GM10266 (cell line): ENCODE results near the gene TFF1.

Experiments
- DNase-seq: peaks from one replicate; pipeline ENCODE4 v3.0.0; 2012; ENCODE audit errors: extremely low spot score
- TF ChIP-seq, protein P1 (sequence below): IDR thresholded peaks from 2 replicates; pipeline ENCODE4 v1.5.1; 2012; ENCODE audit warnings: mild to moderate bottlenecking, low read depth; ENCODE audit not compliant: control insufficient read depth, insufficient read depth; ENCODE audit errors: missing control alignments

The TFF1 gene

DNA sequence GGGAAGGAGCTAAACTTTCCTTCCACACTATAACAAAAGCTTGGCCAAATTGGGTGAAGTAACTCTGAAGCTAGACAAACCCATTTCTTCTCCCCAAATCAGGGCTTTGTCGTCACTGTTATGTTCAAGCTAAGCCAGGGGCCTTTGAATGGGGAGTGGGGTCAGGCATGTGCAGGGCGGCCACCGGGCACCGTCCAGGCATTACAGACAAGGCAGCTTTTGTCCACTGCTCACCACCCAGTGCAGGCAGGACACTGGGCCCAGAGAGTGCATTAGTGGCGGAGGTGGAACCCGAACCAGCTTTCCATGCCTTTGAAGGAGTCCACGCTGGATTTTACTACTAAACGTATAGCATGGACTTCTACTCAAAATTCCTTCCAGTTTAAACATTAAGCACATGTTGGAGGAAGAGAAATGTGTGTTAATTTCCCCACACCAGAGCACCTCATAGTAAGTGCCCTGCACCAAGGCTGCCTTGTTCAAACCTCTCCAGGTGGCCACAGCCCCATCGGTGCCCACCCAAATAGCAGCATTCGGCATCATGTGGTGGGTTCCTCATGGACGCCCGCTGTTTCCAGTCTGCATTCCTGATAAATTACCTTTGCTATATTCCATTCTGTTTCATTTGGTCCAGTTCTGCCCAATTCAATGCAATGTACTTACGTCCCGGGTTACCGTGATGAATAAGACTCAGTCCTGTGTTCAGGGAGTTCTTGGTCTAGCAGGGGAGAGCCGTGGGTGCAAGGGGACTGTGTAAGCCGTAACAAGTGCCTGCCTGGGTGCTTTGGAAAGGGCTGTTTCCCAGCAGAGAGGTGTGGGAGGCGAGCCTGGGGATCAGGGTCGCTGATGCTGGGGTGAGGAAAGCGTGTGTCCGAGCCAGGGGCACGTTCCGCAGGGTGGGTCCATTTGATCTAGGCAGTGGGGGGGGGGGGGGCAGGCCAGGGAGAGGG lies 39.0 kb upstream of the TFF1 start:
- TF ChIP-seq, protein P1, sequence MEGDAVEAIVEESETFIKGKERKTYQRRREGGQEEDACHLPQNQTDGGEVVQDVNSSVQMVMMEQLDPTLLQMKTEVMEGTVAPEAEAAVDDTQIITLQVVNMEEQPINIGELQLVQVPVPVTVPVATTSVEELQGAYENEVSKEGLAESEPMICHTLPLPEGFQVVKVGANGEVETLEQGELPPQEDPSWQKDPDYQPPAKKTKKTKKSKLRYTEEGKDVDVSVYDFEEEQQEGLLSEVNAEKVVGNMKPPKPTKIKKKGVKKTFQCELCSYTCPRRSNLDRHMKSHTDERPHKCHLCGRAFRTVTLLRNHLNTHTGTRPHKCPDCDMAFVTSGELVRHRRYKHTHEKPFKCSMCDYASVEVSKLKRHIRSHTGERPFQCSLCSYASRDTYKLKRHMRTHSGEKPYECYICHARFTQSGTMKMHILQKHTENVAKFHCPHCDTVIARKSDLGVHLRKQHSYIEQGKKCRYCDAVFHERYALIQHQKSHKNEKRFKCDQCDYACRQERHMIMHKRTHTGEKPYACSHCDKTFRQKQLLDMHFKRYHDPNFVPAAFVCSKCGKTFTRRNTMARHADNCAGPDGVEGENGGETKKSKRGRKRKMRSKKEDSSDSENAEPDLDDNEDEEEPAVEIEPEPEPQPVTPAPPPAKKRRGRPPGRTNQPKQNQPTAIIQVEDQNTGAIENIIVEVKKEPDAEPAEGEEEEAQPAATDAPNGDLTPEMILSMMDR: no peak
- DNase-seq: no peak

DNA sequence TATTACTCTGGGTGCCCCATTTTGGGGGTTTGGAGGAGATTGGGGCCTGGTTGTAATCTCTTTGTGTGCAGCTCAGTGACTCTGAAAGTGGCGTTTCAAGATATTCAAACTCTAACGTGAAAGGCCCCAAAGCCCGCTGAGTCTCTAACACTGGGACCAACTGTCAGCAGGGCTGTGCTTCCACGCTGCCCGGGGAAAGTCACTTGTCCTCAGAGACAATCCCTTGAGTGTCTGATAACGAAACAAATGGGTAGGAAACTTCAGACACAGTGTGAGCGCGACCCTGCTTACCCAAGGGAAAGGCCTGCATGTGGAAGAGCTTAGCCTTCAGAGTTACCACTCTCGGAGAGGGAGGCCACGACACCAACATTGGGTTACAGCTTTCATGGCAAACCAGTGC lies 38.2 kb upstream of the TFF1 start:
- DNase-seq: no peak
- TF ChIP-seq, protein P1: no peak

DNA sequence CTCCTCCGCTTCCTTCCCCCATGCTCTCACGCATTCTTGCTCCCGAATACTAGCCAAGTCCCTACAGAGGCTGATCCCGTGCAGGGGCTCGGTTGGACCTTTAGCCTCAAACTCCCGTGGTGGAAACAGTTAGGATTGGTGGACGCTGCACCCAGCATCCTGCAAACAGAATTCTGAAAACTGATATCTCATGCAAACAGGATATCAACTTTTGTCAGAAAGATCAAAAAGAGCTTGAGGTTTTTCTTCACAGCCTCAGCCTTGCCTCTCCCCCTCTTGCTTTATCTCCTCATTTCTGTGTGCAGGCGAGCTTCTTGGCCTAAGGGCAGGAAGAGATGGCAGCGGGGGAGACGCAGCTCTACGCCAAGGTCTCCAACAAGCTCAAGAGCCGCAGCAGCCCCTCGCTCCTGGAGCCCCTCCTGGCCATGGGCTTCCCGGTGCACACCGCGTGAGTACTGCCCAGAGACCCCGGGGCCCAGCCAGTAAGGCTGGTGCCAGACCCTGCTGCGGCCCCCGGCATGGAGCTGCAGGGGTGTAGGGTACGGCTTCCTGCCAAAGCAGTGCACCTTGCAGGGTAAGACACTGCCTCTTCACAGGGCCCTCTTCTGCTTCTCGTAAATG lies 37.4 kb upstream of the TFF1 start, which contains the start of gene UBASH3A:
Gene UBASH3A (plus strand): TSS at position 292 of the 621 bp plus-strand sequence. CDS start 44 bp downstream, at position 336.
- DNase-seq: no peak
- TF ChIP-seq, protein P1: no peak

DNA sequence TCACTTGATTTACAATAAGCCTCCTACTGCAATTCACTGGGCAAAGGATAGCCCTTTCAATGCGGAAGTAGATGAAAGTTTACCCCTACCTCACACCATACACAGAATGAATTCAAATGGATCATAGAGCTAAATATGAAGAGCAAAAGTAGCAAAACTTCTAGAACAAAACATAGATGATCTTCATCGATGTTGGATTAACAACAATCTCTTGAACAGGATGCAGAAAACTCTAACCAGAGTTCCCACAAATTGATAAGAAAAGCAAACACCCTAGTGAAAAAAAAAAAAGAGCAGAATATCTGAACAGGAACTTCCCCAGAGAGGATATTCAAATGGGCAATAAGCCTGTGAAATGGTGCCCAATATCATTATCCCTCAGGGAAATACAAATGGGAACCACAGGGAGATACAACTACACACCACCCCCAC lies 35.5 kb upstream of the TFF1 start:
- TF ChIP-seq, protein P1: no peak
- no peak for DNase-seq

DNA sequence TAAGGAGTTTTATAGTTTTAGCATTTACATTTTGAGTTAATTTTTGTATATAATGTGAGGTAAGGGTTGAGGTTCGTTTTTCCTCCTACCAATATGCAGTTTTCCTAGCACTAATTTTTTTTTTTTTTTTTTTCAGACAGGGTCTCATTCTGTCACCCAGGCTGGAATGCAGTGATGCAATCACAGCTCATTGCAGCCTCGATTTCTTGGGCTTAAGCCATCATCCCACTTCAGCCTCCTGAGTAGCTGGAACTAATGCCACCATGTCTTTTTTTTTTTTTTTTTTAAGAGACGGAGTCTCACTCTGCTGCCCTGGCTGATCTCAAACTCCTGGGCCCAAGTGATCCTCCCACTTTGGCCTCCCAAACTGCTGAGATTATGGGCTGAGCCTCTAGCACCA lies 34.8 kb upstream of the TFF1 start:
- DNase-seq: no peak

DNA sequence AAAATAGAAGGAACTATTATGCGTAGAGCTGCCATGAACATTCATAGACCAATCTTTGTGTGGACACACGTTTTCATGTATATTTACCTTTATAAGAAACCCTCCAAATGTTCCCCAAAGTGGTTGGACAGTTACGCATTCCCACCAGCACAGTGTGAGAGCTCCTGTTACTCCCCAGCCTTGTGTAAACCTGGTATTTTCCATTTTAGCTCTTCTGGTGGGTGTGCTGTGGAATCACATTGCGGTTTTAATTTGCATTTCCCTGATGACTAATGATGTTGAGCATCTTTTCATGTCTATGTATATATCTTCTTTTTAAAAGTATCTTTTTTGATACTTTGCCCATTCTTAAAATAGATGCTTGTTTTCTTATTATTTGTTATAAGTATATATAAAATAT lies 34.2 kb upstream of the TFF1 start:
- no peak for DNase-seq
- TF ChIP-seq, protein P1: no peak

More for the DNA sequence above, 34.8 kb upstream of the TFF1 start:
- TF ChIP-seq, protein P1: no peak
